ENCODE data around the gene PHF13.
"Not testable (repeated sequence)": the region's sequence is repeated elsewhere in the genome, so short reads cannot be mapped to it uniquely, and the experiment has no call there.

Gene PHF13

DNA sequence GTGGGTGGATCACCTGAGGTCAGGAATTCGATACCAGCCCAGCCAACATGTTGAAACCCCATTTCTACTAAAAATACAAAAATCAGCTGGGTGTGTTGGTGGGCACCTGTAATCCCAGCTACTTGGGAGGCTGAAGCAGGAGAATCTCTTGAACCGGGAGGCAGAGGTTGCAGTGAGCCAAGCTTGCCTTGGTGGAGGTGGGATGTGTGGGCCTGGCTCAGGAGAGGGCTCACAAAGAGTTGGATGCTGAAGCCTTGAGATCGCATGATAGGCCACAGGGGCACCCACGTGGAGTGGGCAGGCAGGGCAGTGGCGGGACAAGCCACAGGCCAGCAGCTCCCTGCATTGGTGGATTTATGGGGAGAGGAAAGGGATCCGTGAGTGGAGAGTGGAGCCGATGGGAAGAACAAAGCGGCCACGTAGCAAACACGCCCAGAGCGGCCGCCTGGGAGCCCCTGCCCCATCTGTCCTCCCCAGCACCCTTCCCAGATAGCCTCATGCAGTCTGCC lies 15.5 kb downstream of the PHF13 start:
- no peak for DNase-seq (ENCODE audit: low read depth in 2 of 2)

DNA sequence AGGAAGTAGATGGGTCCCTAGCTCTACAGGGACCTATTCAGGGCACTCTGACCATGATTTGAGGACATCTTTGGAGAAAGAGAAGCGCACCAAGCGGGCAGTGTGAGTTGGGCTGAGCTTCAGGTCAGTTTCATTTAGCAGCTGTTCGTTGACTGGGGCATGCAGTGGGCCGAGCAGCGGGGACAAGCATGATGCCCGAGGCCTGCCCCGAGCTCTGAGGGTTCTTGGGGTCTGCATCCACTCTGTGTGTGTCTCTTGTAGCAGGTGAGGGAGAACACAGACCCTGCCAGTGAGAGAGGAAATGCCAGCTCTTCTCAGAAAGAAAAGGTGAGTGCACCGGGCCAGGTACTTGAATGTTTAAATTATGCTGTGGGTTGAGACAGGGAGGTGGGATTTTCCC lies 16.5 kb downstream of the PHF13 start:
- DNase-seq (ENCODE audit: low read depth in 2 of 2) = no peak

DNA sequence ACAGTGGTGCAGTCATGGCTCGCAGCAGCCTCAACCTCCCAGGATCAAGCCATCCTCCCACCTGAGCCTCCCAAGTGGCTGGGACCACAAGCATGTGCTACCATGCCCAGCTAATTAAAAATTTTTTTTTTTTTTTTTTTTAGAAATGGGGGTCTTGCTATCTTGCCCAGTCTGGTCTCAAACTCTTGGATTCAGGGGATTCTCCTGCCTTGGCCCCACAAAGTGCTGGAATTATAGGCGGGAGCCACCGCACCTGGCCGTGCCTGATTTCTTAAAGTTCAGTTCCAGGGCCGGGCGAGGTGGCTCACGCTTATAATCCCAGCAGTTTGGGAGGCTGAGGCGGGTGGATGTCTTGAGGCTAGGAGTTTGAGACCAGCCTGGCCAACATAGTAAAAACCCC lies 17.5 kb downstream of the PHF13 start:
- no peak for DNase-seq (ENCODE audit: low read depth in 2 of 2)

DNA sequence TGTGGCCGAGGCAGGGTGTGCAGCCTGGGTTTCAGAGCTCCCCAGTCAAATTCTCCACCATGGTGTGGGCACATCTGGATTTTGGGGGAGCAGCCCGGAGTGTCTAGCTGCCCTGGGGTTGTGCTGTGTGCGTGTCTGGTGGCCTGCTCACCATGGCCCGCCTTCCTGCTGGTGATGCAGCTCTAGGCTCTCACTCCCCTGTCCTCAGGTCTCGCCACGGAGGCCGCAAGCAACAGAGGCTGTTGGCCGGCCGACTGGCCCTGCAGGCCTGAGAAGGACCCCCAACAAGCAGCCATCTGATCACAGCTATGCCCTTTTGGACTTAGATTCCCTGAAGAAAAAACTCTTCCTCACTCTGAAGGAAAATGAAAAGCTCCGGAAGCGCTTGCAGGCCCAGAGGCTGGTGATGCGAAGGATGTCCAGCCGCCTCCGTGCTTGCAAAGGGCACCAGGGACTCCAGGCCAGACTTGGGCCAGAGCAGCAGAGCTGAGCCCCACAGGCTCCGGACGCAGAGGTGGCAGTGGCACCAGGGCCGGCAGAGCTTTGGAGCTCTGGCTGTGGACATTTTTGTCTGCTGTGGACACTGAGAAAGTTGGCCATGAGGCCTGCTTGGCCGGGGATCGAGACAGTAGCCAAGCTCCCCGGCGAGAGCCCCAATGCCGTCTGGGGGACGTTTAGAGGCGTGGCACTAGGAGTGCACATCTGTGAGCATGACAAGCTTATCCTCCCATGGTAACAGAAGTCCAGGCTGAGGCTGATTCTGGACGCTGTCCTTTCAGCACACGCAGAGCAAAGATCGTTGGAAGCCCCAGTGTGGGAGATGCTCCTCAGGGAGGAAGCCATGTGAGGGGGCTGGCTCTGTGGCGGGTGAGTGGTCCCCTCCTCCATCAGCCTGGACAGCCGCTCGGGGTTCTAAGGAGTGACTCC lies 19.3 kb downstream of the PHF13 start:
- DNase-seq (ENCODE audit: low read depth in 2 of 2) = no peak

GRCh38 chr1:6634371-6635052 lies 21.0 kb downstream of the PHF13 start:
- DNase-seq (ENCODE audit: low read depth in 2 of 2) = no peak

GRCh38 chr1:6635161-6635909 lies 21.8 kb downstream of the PHF13 start:
- no peak for DNase-seq (ENCODE audit: low read depth in 2 of 2)

DNA sequence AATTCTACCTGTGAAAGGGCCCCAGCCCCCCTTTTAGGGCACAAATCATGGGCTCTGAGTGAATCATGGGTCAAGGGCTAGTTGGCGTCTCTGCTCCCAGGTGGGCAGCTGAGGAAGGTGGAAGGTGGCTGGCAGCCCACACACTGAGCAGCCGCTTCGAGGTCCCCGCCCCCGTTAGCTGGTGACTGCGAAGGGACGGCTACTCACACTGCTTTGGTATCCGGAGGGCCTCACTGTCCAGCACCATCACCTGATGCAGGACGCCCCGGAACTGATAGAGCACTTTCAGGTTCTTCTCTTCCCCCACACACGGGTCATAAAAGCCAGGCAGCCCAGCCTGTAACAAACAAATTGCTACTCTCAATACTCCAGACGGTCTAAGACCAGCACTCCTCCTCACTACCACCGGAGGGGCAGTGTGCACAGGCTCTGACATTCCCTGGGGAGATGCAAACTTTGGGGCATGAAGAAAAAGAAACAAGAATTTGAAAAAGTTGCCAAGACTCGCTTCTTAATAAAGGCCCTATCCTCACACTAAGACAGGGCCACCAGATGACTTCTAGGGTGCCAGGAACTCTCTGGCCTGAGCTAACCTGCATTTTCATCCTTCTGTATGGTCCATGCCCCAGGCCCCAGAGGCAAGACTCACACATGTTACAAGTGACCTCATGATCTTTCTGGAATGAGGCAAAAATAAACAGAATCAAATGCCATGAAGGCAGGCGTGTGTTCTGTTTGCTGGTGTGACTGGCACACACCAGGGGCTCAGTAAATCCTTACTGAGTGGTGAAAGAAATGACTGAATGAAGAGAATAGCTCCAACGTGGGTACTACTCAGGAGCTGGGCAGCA lies 22.6 kb downstream of the PHF13 start:
- DNase-seq (ENCODE audit: low read depth in 2 of 2) = no peak

- DNase-seq (ENCODE audit: low read depth in 2 of 2) = not testable (repeated sequence)
Measured at GRCh38 chr1:6636778-6637177, 23.2 kb downstream of the PHF13 start.

DNA sequence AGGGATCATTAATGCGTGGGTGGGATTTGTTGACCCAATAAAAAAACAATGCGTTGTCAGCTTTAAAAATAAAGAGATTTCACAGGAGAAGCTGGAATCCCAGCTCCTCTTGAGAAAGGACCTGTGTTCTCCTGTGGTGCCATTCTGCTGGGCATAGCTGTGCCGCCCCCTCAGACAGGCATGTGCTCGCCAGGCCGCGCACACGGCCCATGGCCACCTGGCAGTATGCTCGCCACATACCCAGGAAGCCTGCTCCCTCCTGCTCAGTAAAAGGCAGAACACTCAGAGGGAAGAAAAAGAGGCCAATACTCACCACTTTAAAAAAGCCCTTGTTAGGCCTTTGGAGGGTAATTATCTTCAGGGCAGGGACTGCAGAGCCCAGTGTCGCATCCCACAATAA lies 24.2 kb downstream of the PHF13 start:
- no peak for DNase-seq (ENCODE audit: low read depth in 2 of 2)

- no peak for DNase-seq (ENCODE audit: low read depth in 2 of 2)
Measured at GRCh38 chr1:6638226-6638625, 24.7 kb downstream of the PHF13 start.

- not testable (repeated sequence) for DNase-seq (ENCODE audit: low read depth in 2 of 2)
Measured at GRCh38 chr1:6640867-6641266, 27.3 kb downstream of the PHF13 start.

GRCh38 chr1:6645018-6645417 lies 31.5 kb downstream of the PHF13 start:
- no peak for DNase-seq (ENCODE audit: low read depth in 2 of 2)

- no peak for DNase-seq (ENCODE audit: low read depth in 2 of 2)
Measured at GRCh38 chr1:6646499-6647148, 33.1 kb downstream of the PHF13 start.

DNA sequence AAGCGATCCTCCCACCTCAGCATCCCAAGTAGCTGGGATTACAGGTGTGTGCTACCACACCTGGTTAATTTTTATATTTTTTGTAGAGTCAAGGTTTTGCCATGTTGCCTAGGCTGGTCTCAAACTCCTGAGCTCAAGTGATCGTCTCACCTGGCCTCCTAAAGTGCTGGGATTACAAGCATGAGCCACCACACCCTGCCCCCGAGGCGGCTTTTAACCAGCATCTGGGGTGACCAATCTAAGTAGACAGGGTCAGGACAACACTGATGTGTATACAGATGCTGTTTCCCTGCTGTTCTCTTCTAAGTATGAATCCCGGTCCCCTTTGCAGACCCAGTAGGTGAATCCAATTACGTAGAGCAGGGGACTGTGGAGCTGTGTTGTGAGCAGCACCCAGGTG lies 35.0 kb downstream of the PHF13 start:
- DNase-seq (ENCODE audit: low read depth in 2 of 2) = no peak

GRCh38 chr1:6651909-6652308 lies 38.4 kb downstream of the PHF13 start:
- no peak for DNase-seq (ENCODE audit: low read depth in 2 of 2)

GRCh38 chr1:6652986-6653385 lies 39.5 kb downstream of the PHF13 start:
- no peak for DNase-seq (ENCODE audit: low read depth in 2 of 2)

GRCh38 chr1:6653436-6654290 lies 40.1 kb downstream of the PHF13 start:
- no peak for DNase-seq (ENCODE audit: low read depth in 2 of 2)

DNA sequence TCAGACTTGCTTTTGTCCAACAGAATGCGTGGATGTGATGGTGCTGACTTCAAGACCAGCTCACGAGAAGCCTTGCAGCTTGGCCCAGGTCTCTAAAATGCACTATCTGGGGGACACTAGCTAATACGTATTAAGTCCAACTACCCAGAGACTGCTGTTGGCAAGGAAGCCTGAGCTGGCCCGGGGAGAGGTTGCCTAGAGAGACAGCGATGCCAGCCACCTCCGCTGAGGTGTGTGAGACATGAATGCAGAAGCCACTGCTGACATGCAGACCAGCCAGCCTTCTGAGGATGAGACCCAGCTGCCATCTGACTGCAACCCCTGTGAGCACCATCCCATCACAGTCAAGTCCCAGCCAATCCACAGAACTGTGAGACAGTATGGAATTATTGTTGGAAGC lies 43.6 kb downstream of the PHF13 start:
- no peak for DNase-seq (ENCODE audit: low read depth in 2 of 2)

- no peak for DNase-seq (ENCODE audit: low read depth in 2 of 2)
Measured at GRCh38 chr1:6658359-6659060, 45.0 kb downstream of the PHF13 start.

Data from stimulated activated CD8-positive, alpha-beta memory T cell treated with anti-CD3 and anti-CD28 coated beads, Interleukin-7, amount 100 ng/mL, for 1 hour (primary cell).